H1 (cell line): ENCODE measurements around the gene LMX1B. TPM values are rescaled to one million over a fixed set of nuclear protein-coding genes. Genes with fewer than 3 reads are reported as not detected.

Experiments
- CTCF ChIA-PET: fragments of 300-600 bp; sonication (Branson Sonifier 250); formaldehyde crosslinking; loops from one replicate; lab custom pipeline; 2021; ENCODE audit not compliant: partially characterized antibody; lab: Charles Lee
- POLR2A ChIA-PET: fragments of 300-600 bp; sonication (Branson Sonifier 250); formaldehyde crosslinking; loops from one replicate; lab custom pipeline; 2021; ENCODE audit warnings: inconsistent platforms; ENCODE audit not compliant: partially characterized antibody; lab: Charles Lee
- DNase-seq, 2 experiments: peaks; one replicate each; pipeline versions ENCODE4 v3.0.0 to v3.0.0-alpha.2; 2010 to 2022; ENCODE audit warnings: low spot score in 2 of 2, low read depth in 1 of 2, mixed read lengths in 1 of 2
- FAIRE-seq: peaks from 2 replicates; lab custom pipeline; 2011; peaks lifted over from hg19 to GRCh38; lab: Jason Lieb, UNC
- H2AFZ ChIP-seq: 2 replicates; pipeline ENCODE4 v1.8.1; 2012; ENCODE audit warnings: low read length, inconsistent platforms
- H2AK5ac ChIP-seq: 2 replicates; pipeline ENCODE4 v1.6.1; 2013; ENCODE audit warnings: low read depth, low read length
- H2BK120ac ChIP-seq: replicated peaks from 2 replicates; pipeline ENCODE3; 2013; ENCODE audit warnings: low read depth, low read length, inconsistent platforms
- H2BK12ac ChIP-seq: 2 replicates; pipeline ENCODE4 v1.6.1; 2013; ENCODE audit warnings: low read depth, low read length
- H2BK15ac ChIP-seq: 2 replicates; pipeline ENCODE4 v1.6.1; 2013; ENCODE audit warnings: low read length
- H2BK20ac ChIP-seq: 2 replicates; pipeline ENCODE4 v1.6.1; 2013; ENCODE audit warnings: low read length
- H2BK5ac ChIP-seq: 2 replicates; pipeline ENCODE4 v1.6.1; 2013; ENCODE audit warnings: low read depth, low read length
- H3K14ac ChIP-seq: 2 replicates; pipeline ENCODE4 v1.6.1; 2013; ENCODE audit warnings: inconsistent platforms; ENCODE audit not compliant: insufficient read length
- H3K18ac ChIP-seq: 2 replicates; pipeline ENCODE4 v1.6.1; 2013; ENCODE audit warnings: low read length; ENCODE audit errors: extremely low read depth
- H3K23ac ChIP-seq: 2 replicates; pipeline ENCODE4 v1.6.1; 2013; ENCODE audit warnings: inconsistent platforms; ENCODE audit not compliant: insufficient read length
- H3K23me2 ChIP-seq: 2 replicates; pipeline ENCODE4 v1.6.1; 2013; ENCODE audit warnings: low read depth, low read length
- H3K27ac ChIP-seq: 2 replicates; pipeline ENCODE4 v1.6.1; 2011; ENCODE audit warnings: low read depth, low read length, inconsistent platforms
- H3K27me3 ChIP-seq, 4 experiments: replicated peaks in 1 of 4; 1 replicate in 1 of 4; 2 replicates in 3 of 4; pipeline versions ENCODE4 v1.6.1 to v1.8.1; 2011 to 2013; ENCODE audit warnings: low read length in 3 of 4, mild to moderate bottlenecking in 3 of 4, inconsistent platforms in 2 of 4, mixed read lengths in 2 of 4, moderate library complexity in 1 of 4; ENCODE audit not compliant: control insufficient read depth in 3 of 4, insufficient read depth in 3 of 4; ENCODE audit errors: extremely low read depth in 1 of 4
- H3K36me3 ChIP-seq, 4 experiments: 2 replicates each; pipeline versions ENCODE4 v1.6.1 to v1.8.1; 2011 to 2013; ENCODE audit warnings: mild to moderate bottlenecking in 4 of 4, low read length in 3 of 4, moderate library complexity in 2 of 4, control low read depth in 1 of 4, inconsistent platforms in 1 of 4; ENCODE audit not compliant: insufficient read depth in 4 of 4, control insufficient read depth in 2 of 4
- H3K4ac ChIP-seq: replicated peaks from 2 replicates; pipeline ENCODE3; 2013; ENCODE audit warnings: low read length, low read depth, mixed read lengths, inconsistent platforms; ENCODE audit not compliant: insufficient read length
- H3K4me1 ChIP-seq, 4 experiments: replicated peaks in 1 of 4; 1 replicate in 1 of 4; 2 replicates in 3 of 4; pipeline versions ENCODE4 v1.6.1 to v1.8.1; 2011 to 2013; ENCODE audit warnings: low read length in 3 of 4, inconsistent platforms in 2 of 4, mixed read lengths in 1 of 4; ENCODE audit not compliant: insufficient read depth in 4 of 4, control insufficient read depth in 3 of 4
- H3K4me2 ChIP-seq, 2 experiments: 2 replicates each; pipeline versions ENCODE4 v1.6.1 to v1.8.1; 2011 to 2013; ENCODE audit warnings: low read depth in 2 of 2, low read length in 2 of 2, control low read depth in 1 of 2, inconsistent platforms in 1 of 2, mild to moderate bottlenecking in 1 of 2; ENCODE audit not compliant: insufficient read depth in 1 of 2
- H3K4me3 ChIP-seq, 4 experiments: fragments of 200-600, 300-600 bp in 1 of 4; sonication (generic), shearing (Covaris generic), sonication (Bioruptor Twin) in 1 of 4; 2 replicates each; pipeline versions ENCODE4 v1.5.1 to v1.8.1; 2011 to 2016; ENCODE audit warnings: low read length in 4 of 4, low read depth in 3 of 4, control low read depth in 2 of 4, inconsistent platforms in 2 of 4, mild to moderate bottlenecking in 2 of 4, mixed read lengths in 1 of 4, moderate library complexity in 1 of 4; ENCODE audit not compliant: insufficient read depth in 2 of 4; ENCODE audit errors: extremely low read depth in 1 of 4
- H3K56ac ChIP-seq: replicated peaks from 2 replicates; pipeline ENCODE3; 2013; ENCODE audit warnings: low read depth, mild to moderate bottlenecking, mixed read lengths, low read length, inconsistent platforms; ENCODE audit not compliant: insufficient read length
- H3K79me1 ChIP-seq: 2 replicates; pipeline ENCODE4 v1.6.1; 2013; ENCODE audit warnings: low read depth, low read length, control low read depth
- H3K79me2 ChIP-seq, 2 experiments: 2 replicates each; pipeline versions ENCODE4 v1.6.1 to v1.8.1; 2012 to 2013; ENCODE audit warnings: low read length in 2 of 2, mild to moderate bottlenecking in 2 of 2, inconsistent platforms in 1 of 2; ENCODE audit not compliant: insufficient read depth in 2 of 2, control insufficient read depth in 1 of 2
- H3K9ac ChIP-seq, 4 experiments: replicated peaks in 1 of 4; 1 replicate in 1 of 4; 2 replicates in 3 of 4; pipeline versions ENCODE4 v1.6.1 to v1.8.1; 2011 to 2013; ENCODE audit warnings: low read depth in 3 of 4, low read length in 3 of 4, control low read depth in 2 of 4, mild to moderate bottlenecking in 2 of 4, moderate library complexity in 2 of 4, inconsistent platforms in 1 of 4; ENCODE audit errors: extremely low read depth in 1 of 4
- H3K9me3 ChIP-seq, 2 experiments: 2 replicates each; pipeline versions ENCODE4 v1.6.1 to v1.8.1; 2012 to 2013; ENCODE audit warnings: mild to moderate bottlenecking in 2 of 2, moderate library complexity in 2 of 2, control low read depth in 1 of 2, inconsistent platforms in 1 of 2, low read depth in 1 of 2, low read length in 1 of 2, mixed read lengths in 1 of 2; ENCODE audit not compliant: insufficient read depth in 2 of 2
- H4K20me1 ChIP-seq, 2 experiments: replicated peaks in 1 of 2; 2 replicates each; pipeline versions ENCODE3 to v1.8.1; 2011 to 2013; ENCODE audit warnings: inconsistent platforms in 2 of 2, low read length in 2 of 2, mild to moderate bottlenecking in 1 of 2; ENCODE audit not compliant: insufficient read depth in 2 of 2, control insufficient read depth in 1 of 2
- H4K5ac ChIP-seq: 2 replicates; pipeline ENCODE4 v1.6.1; 2013; ENCODE audit warnings: low read length, low read depth, mixed read lengths, inconsistent platforms; ENCODE audit not compliant: insufficient read length
- H4K8ac ChIP-seq: 2 replicates; pipeline ENCODE4 v1.8.0; 2013; ENCODE audit warnings: mild to moderate bottlenecking, moderate library complexity, low read length, inconsistent platforms; ENCODE audit not compliant: insufficient read depth; ENCODE audit errors: extremely low read depth
- H4K91ac ChIP-seq: replicated peaks from 2 replicates; pipeline ENCODE3; 2013; ENCODE audit warnings: low read length, mixed read lengths, inconsistent platforms; ENCODE audit not compliant: insufficient read length
- RFX5 ChIP-seq: IDR thresholded peaks from 2 replicates; pipeline ENCODE4 v1.6.1; 2011; ENCODE audit warnings: low read depth, low read length, improper control_type of control experiment, borderline replicate concordance
- SIN3A ChIP-seq, 2 experiments: IDR thresholded peaks in 1 of 2; conservative IDR thresholded peaks in 1 of 2; 2 replicates each; pipeline ENCODE4 v1.6.1; 2011 to 2012; ENCODE audit warnings: low read length in 2 of 2, improper control_type of control experiment in 1 of 2, low read depth in 1 of 2, mild to moderate bottlenecking in 1 of 2
- WGBS, 2 experiments: shearing (Covaris generic) in 1 of 2; methylation state at CpG; one replicate each; pipeline versions ENCODE4 v1.1.6 to v1.1.7; 2013 to 2015; ENCODE audit warnings: low lambda C conversion rate in 2 of 2, mixed read lengths in 2 of 2, inconsistent platforms in 1 of 2, low coverage in 1 of 2, missing lambda C conversion rate in 1 of 2; ENCODE audit not compliant: insufficient replicate concordance in 2 of 2, insufficient coverage in 1 of 2, insufficient read length in 1 of 2; ENCODE audit errors: extremely low coverage in 1 of 2, missing lambda C conversion rate in 1 of 2; 5-methylcytosine and 5-hydroxymethylcytosine counted together
- polyA plus RNA-seq, 7 experiments: library from polyadenylated mRNA; depleted of rRNA in 3 of 7; stranded (reverse) in 5 of 7; unstranded in 2 of 7; fragments of >200 nt in 5 of 7; fragments of 200-250 nt in 2 of 7; gene quantifications; 1 replicate in 5 of 7; 2 replicates in 1 of 7; 4 replicates in 1 of 7; pipeline versions ENCODE4 v1.2.1 to v1.2.3, GENCODE V29; 2011 to 2013; ENCODE audit warnings: missing spikeins in 2 of 7, mixed read lengths in 2 of 7
- total RNA-seq: library from RNA; stranded (reverse); fragmentation: NEBNext Ultra II Directional; extraction: Animal tissue kit (Norgen Biotek cat#: 25700); gene quantifications from 2 replicates; pipeline ENCODE4 v1.2.1, GENCODE V29; 2021

The LMX1B gene
- total and polyA plus RNA-seq, 2 of the 8 experiments (the other 6 are each of a cell fraction or from before 2014, with no cell fraction given) = 0.09 to 0.37 TPM

GRCh38 chr9:126614088-126614454 lies 343 bp downstream of the LMX1B start:
- Histone ChIP-seq H3K56ac (no peak overlapping the region), H3K9ac (no peak overlapping the region), H4K8ac (0 out of 2 replicates have a peak overlapping the region, but pooled peaks have one; percentile 52), H3K23ac (no peak overlapping the region), H3K14ac (no peak overlapping the region), H2AK5ac (no peak overlapping the region), H3K27me3 (peaks cover 91 to 96% (median 95%) of the 10 kb centered on the region in 4 experiments; a peak in 6 of 7 replicates), H3K79me1 (no peaks in the 10 kb centered on the region), H3K18ac (no peak overlapping the region), H4K91ac (no peak overlapping the region), H3K36me3 (peaks cover 0 to 10% (median 0%) of the 10 kb centered on the region in 4 experiments; a peak in 1 of 8 replicates), H2BK20ac (no peak overlapping the region), H3K27ac (no peak overlapping the region), H3K4me3 (peak overlapping the region; percentile 14 to 53 (median 23); a peak in 3 of 8 replicates), H3K23me2 (peaks cover 12% of the 10 kb centered on the region; the same call in 1 of the 2 replicates), H4K20me1 (peaks cover 11 to 19% of the 10 kb centered on the region in 2 experiments), H3K4me1 (peaks cover 20 to 72% (median 43%) of the 10 kb centered on the region in 4 experiments), H2BK120ac (no peak overlapping the region), H4K5ac (no peak overlapping the region), H2BK5ac (no peak overlapping the region), H2AFZ (no peak overlapping the region), H3K4me2 (peak overlapping the region; percentile 68 to 80; a peak in 3 of 4 replicates), H3K4ac (no peak overlapping the region), H3K9me3 (no peaks in the 10 kb centered on the region), H2BK12ac (no peak overlapping the region), H3K79me2 (no peaks in the 10 kb centered on the region), H2BK15ac (no peak overlapping the region)
- no CpG with 5 or more reads among the region's 64 CpGs for WGBS, 2 experiments
- DNase-seq (no peak), FAIRE-seq (no peak)
- no peak for TF ChIP-seq RFX5
- peak in 1 of 2 experiments; percentile 20; a peak in 1 of 4 replicates for TF ChIP-seq SIN3A (conservative IDR thresholded peaks at IDR 0.05 in 1 of 2, IDR thresholded peaks at IDR 0.05 in 1 of 2; ENCODE audit: low read depth in 1 of 2, low read length in 2 of 2)
- CTCF ChIA-PET = interaction anchor here (0.7 to 1.7 kb wide), 4 partner anchors 10 to 54 kb away, joined by 3 to 5 read pairs (median 3); no protein-coding TSS in a partner anchor
- POLR2A ChIA-PET = interaction anchor here (2.6 kb wide), 1 partner anchor 9 kb away, joined by 14 read pairs; no protein-coding TSS in a partner anchor
